GM10266 (cell line): ENCODE data around the gene CPA1.

Experiments
- DNase-seq: peaks from one replicate; pipeline ENCODE4 v3.0.0; 2012; ENCODE audit errors: extremely low spot score
- TF ChIP-seq, protein P1 (sequence below): IDR thresholded peaks from 2 replicates; pipeline ENCODE4 v1.5.1; 2012; ENCODE audit warnings: mild to moderate bottlenecking, low read depth; ENCODE audit not compliant: control insufficient read depth, insufficient read depth; ENCODE audit errors: missing control alignments

CPA1 gene

DNA sequence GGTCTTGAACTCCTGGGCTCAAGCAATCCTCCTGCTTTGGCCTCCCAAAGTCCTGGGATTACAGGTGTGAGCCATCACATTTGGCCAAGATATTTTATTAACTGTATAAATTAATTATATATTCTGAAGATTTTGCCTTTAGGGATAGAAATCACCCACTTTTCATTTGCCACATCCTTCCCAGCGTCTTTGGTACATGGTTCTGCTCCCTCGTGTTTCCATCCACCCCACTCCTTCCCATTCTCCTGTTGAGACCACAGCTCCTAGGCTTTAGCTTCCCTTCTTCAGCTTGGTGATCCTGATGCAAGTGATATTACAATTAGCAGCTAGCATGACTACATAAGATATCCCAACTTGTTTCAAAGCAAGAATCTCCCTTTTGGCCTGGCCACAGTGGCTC is 8.4 kb downstream of the CPA1 start:
- TF ChIP-seq, protein P1, sequence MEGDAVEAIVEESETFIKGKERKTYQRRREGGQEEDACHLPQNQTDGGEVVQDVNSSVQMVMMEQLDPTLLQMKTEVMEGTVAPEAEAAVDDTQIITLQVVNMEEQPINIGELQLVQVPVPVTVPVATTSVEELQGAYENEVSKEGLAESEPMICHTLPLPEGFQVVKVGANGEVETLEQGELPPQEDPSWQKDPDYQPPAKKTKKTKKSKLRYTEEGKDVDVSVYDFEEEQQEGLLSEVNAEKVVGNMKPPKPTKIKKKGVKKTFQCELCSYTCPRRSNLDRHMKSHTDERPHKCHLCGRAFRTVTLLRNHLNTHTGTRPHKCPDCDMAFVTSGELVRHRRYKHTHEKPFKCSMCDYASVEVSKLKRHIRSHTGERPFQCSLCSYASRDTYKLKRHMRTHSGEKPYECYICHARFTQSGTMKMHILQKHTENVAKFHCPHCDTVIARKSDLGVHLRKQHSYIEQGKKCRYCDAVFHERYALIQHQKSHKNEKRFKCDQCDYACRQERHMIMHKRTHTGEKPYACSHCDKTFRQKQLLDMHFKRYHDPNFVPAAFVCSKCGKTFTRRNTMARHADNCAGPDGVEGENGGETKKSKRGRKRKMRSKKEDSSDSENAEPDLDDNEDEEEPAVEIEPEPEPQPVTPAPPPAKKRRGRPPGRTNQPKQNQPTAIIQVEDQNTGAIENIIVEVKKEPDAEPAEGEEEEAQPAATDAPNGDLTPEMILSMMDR: no peak

DNA sequence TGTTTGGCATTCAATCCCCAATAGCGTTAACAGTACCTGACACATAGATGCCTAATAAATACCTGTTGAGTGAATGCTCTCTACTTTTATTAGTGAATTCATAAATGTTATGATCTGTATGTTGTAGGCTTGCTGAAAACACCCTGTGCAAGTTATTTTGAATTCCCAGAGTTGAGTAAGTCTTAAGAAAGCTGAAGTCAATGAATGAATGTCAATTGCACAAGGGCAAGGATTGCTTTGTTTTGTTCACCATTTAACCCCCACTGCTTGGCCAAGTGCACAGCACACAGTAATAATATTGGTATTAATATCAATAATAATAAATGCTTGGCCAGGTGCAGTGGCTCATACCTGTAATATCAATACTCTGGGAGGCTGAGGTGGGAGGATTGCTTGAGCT is 10.2 kb downstream of the CPA1 start:
- DNase-seq: no peak
- TF ChIP-seq, protein P1: no peak

More for the DNA sequence above, 8.4 kb downstream of the CPA1 start:
- DNase-seq: no peak

DNA sequence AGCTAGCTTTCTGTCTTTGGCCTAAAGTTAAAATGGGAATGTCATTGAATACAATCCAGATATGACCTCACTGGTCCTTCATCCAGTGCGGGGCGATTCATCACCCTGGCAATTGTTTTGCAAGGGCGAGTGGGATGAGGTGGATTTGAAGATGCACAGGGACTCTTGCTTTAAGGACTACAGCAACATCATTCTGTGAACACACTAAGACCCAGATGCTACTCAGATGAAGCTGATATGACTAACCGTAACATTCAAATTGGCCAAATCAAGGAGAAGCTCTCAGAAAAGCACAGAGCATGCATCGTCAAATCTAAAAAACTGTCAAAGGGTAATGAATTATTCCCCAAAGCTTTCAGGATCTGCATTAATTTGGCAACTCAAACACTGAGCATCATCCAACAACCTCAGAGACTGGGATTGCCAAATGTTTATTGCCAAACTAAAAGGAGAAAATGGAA is 12.8 kb downstream of the CPA1 start:
- DNase-seq: no peak
- TF ChIP-seq, protein P1: no peak

DNA sequence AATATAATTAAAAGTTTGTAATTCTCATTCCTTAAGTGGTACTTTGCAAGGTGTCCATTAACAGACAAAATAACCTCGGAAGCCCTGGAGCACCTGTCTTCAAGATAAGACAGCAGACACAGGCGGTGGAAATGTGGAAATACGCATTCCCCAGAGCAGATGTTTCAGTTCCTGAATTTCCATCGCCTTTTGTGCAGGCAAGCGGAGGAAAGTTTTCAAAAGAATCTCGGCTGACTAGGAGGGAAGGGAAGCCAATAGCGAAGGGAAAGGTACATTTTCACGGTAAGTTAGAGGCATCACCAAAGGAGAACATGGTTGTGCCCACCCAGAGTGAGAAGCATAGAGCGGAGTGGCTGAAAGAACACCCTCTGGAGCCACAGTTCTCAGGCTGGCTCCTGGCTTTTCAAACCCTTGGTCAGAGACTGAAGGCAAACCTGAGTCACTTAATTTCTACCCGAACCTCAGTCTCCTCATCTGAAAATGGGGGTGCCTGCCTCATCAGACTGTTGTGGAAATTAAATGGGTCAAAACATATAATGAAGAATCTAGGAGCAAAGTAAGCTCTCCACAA is 13.6 kb downstream of the CPA1 start:
- DNase-seq: no peak
- TF ChIP-seq, protein P1: no peak

DNA sequence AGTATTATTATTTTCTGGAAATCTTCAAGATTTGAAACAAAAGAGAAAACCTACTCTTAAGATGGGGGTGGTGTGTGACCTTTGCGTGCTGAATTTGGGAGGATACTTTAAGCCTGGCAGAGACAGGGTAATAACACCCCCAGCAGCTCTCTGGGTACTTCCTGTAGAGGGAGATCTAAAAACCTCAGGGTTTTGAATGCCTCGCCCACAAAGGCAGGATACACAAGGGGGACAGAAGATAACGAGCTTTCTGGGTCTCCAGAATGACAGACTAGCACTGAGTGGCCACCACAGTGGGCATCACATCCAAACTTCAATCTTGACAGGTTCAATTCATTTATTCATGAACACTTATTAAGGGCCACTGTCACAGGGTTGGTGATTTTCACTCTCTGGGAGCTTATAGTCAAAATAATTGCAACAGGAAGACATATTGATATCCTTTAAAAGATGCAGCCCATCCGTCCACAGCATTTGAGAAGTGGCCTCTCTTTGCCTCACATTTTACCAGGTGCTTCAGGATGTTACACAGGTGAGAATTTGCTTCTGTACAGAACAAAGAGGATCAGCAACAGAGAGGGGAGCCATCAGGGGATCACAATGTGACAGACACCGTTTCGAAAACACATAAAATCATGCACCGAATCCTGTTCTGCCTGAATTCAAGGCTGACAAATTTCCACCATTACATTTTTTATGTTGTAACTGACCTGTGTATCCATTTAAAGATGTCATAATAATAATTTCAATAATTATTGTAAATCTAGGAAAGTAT is 14.3 kb downstream of the CPA1 start:
- DNase-seq: no peak
- TF ChIP-seq, protein P1: no peak

DNA sequence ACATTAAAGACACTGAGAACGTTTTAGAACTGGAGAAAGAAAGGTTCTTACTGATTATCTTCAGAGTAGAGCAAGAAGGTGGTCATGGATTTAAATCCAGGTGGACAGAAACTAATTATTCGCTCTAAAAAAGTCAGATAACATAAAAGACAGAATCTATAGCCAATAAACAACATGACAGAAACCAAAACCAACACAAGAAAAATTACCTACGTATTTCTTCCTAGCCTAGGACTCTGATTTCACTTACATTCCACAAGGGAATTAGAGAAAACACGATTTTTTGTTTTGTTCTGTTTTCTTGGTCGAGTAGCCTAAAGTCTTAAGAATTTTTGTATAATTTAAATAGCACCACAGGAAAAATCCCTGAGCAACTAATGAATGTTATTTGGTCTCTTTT is 15.1 kb downstream of the CPA1 start:
- TF ChIP-seq, protein P1: no peak
- DNase-seq: no peak

DNA sequence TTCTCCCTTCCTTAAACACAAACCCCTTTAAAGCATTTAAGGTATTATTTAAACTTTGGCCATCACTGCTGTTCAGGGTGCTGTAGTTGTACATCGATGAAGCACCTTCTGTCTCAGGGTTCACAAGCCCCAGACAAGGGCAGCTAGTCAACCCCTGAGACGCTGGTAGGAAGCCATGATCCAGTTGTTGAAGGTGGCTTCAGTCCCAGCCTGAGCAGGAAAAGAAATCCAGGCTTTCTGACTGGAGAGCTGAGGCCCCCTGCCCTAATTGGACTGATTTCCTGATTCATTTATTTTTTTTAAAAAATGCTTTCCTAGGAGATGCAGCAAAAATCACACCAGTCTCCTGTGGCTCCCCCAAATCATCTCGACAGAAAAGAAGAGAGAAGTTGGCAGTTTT is 15.8 kb downstream of the CPA1 start:
- DNase-seq: no peak
- TF ChIP-seq, protein P1: no peak
